DOHH2 (cell line): Measurements from ENCODE around the gene OGFOD1.
"Not testable (repeated sequence)": the region's sequence is repeated elsewhere in the genome, so short reads cannot be mapped to it uniquely, and the experiment has no call there.

Experiments used
- H3F3A ChIP-seq: fragments of 200-600 bp; sonication (generic), shearing (Covaris generic); 2 replicates; pipeline ENCODE4 v1.6.0; 2016; ENCODE audit warnings: antibody characterized with exemption, mild to moderate bottlenecking; ENCODE audit not compliant: control insufficient read depth, insufficient read depth
- H3K27ac ChIP-seq: fragments of 200-600 bp; sonication (generic); 2 replicates; pipeline ENCODE4 v1.5.1; 2014; ENCODE audit warnings: low read depth, mild to moderate bottlenecking, low read length, moderate library complexity
- H3K27me3 ChIP-seq: fragments of 200-600 bp; sonication (generic); 2 replicates; pipeline ENCODE4 v1.6.1; 2014; ENCODE audit warnings: mild to moderate bottlenecking, low read length, mixed read lengths; ENCODE audit not compliant: control insufficient read depth
- H3K36me3 ChIP-seq: fragments of 200-600 bp; sonication (generic); 2 replicates; pipeline ENCODE4 v1.6.1; 2014; ENCODE audit warnings: mild to moderate bottlenecking, low read length, moderate library complexity, mixed read lengths; ENCODE audit not compliant: control insufficient read depth
- H3K4me1 ChIP-seq: fragments of 200-600 bp; sonication (generic); 2 replicates; pipeline ENCODE4 v1.6.1; 2014; ENCODE audit warnings: mild to moderate bottlenecking, low read length, mixed read lengths; ENCODE audit not compliant: control insufficient read depth
- H3K4me2 ChIP-seq: fragments of 200-600 bp; sonication (generic); 2 replicates; pipeline ENCODE4 v1.6.0; 2014; ENCODE audit warnings: mild to moderate bottlenecking, low read length, moderate library complexity
- H3K4me3 ChIP-seq: fragments of 200-600 bp; sonication (generic); 2 replicates; pipeline ENCODE4 v1.5.1; 2014; ENCODE audit warnings: mild to moderate bottlenecking, low read length, mixed read lengths
- H3K79me2 ChIP-seq: fragments of 200-600 bp; sonication (generic); 2 replicates; pipeline ENCODE4 v1.6.1; 2014; ENCODE audit warnings: mild to moderate bottlenecking, low read length, mixed read lengths; ENCODE audit not compliant: control insufficient read depth
- H3K9me2 ChIP-seq: fragments of 200-600 bp; sonication (generic); replicated peaks from 2 replicates; pipeline ENCODE4 v1.6.1; 2014; ENCODE audit warnings: mild to moderate bottlenecking, low read length, mixed read lengths; ENCODE audit not compliant: control insufficient read depth
- H3K9me3 ChIP-seq: fragments of 200-600 bp; sonication (generic); 2 replicates; pipeline ENCODE4 v1.6.1; 2014; ENCODE audit warnings: antibody characterized with exemption, low read length, mixed read lengths; ENCODE audit not compliant: control insufficient read depth, insufficient read depth
- H4K20me1 ChIP-seq: fragments of 200-600 bp; sonication (generic); 2 replicates; pipeline ENCODE4 v1.6.0; 2014; ENCODE audit warnings: low read depth, mild to moderate bottlenecking, antibody characterized with exemption, low read length, moderate library complexity; ENCODE audit not compliant: control insufficient read depth, insufficient read depth
- EZH2phosphoT487 ChIP-seq: fragments of 200-600 bp; sonication (generic); IDR thresholded peaks from 2 replicates; pipeline ENCODE4 v1.6.1; 2017; ENCODE audit warnings: borderline replicate concordance, mild to moderate bottlenecking, antibody characterized with exemption, low read length, moderate library complexity, mixed read lengths
- TF ChIP-seq, protein P1 (sequence below): fragments of 200-600 bp; sonication (generic); IDR thresholded peaks from one replicate; pipeline ENCODE4 v1.5.1; 2014; ENCODE audit warnings: antibody characterized with exemption, mild to moderate bottlenecking, low read depth, low read length; ENCODE audit not compliant: poor library complexity, severe bottlenecking

The OGFOD1 gene

DNA sequence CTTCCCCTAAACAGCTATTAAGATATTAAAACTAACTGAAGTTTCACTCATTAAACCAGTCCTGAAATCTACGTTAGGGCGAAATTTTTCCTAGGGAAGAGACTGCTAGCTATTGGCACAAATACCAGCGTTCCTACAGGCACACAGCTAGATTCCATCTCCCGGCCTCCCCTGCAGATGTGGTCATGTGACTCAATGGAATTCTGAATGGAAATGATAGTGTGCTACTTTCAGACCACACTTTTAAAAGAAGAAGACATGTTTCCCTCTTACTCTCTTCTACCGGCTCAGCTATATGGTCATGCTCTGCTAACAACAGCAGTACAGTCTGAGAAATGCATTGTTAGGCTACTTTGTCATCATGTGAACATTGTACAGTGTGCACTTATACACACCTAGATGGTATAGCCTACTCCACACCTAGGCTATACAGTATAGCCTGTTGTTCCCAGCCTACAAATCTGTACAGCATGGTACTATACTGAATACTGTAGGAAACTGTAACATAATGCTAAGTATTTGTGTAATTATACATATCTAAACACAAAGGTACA, 31.4 kb downstream of the OGFOD1 start:
- Histone ChIP-seq H3K27ac (no peak overlapping the region), H3K79me2 (no peaks in the 10 kb centered on the region), H3K9me3 (no peaks in the 10 kb centered on the region), H3K9me2 (no peaks in the 10 kb centered on the region), H3K36me3 (peaks cover 25% of the 10 kb centered on the region), H3K27me3 (no peaks in the 10 kb centered on the region), H4K20me1 (no peaks in the 10 kb centered on the region), H3F3A (peaks cover 4% of the 10 kb centered on the region; the same call in 1 of the 2 replicates), H3K4me3 (no peak overlapping the region), H3K4me1 (no peaks in the 10 kb centered on the region), H3K4me2 (no peak overlapping the region)
- no peak for TF ChIP-seq EZH2phosphoT487
- TF ChIP-seq, protein P1, sequence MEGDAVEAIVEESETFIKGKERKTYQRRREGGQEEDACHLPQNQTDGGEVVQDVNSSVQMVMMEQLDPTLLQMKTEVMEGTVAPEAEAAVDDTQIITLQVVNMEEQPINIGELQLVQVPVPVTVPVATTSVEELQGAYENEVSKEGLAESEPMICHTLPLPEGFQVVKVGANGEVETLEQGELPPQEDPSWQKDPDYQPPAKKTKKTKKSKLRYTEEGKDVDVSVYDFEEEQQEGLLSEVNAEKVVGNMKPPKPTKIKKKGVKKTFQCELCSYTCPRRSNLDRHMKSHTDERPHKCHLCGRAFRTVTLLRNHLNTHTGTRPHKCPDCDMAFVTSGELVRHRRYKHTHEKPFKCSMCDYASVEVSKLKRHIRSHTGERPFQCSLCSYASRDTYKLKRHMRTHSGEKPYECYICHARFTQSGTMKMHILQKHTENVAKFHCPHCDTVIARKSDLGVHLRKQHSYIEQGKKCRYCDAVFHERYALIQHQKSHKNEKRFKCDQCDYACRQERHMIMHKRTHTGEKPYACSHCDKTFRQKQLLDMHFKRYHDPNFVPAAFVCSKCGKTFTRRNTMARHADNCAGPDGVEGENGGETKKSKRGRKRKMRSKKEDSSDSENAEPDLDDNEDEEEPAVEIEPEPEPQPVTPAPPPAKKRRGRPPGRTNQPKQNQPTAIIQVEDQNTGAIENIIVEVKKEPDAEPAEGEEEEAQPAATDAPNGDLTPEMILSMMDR, result no peak

DNA sequence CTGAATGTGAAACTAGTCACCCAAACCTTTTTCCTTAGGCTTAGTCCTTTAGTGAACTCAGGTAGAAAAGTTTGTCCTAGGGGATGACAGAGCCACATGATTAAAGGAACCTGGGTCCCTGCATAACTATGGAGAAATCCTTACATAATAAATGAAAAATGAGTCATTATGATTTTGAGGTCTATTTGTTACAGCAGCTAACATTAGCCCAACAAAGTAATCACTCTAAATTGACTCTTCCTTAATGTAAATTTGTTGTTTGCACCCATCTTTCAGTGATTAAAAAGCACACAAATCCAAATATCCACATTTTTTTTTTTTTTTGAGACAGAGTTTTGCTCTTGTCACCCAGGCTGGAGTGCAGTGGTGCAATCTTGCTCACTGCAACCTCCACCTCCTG, 32.0 kb downstream of the OGFOD1 start:
- Histone ChIP-seq H3K79me2 (no peaks in the 10 kb centered on the region), H3K4me3 (no peak overlapping the region), H3K9me2 (no peaks in the 10 kb centered on the region), H3F3A (peaks cover 4% of the 10 kb centered on the region; the same call in 1 of the 2 replicates), H3K4me2 (no peak overlapping the region), H3K27ac (no peak overlapping the region), H3K27me3 (no peaks in the 10 kb centered on the region), H3K9me3 (no peaks in the 10 kb centered on the region), H3K4me1 (no peaks in the 10 kb centered on the region), H3K36me3 (peaks cover 22% of the 10 kb centered on the region), H4K20me1 (no peaks in the 10 kb centered on the region)
- no peak for TF ChIP-seq EZH2phosphoT487
- TF ChIP-seq, protein P1, result no peak

DNA sequence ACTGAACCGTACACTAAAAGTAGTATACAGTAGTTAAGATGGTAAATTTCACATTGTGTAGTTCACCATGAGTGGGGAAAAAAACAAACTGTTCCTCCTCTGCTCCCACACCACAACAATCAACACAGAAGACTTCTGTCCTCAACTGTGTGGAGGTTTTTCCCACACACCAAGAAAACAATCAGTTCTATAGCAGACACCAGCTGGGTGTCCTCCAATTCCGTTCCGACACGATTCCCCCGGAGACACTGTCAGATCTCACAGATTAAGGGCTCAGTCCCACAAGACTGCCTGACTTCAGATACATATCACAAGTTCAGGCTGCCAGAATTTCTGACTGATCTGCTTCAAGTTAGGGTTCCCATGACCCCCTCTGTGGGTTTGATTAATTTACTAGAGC, 36.7 kb downstream of the OGFOD1 start:
- Histone ChIP-seq H3K4me2 (no peak overlapping the region), H3K9me3 (no peaks in the 10 kb centered on the region)
- TF ChIP-seq, protein P1, result no peak

DNA sequence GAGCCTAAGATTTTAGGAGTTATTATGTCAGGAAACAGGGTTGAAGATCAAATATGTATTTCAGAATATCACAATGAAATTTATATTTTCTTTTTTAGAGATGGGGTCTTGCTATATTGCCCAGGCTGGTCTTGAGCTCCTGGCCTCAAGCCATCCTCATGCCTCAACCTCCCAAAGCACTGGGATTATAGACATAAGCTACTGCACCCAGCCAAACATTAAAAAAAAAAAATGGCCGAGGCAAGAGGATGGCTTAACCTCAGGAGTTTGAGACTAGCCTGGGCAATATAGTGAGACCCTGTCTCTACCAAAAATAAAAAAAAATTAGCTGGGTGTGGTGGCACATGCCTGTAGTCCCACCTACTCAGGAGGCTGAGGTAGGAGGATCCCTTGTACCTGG, 37.5 kb downstream of the OGFOD1 start:
- not testable (repeated sequence) for H3K4me2 ChIP-seq, H3K9me2 ChIP-seq, H3K36me3 ChIP-seq, H3K4me3 ChIP-seq, H3K9me3 ChIP-seq, H3K27ac ChIP-seq, H3F3A ChIP-seq, H3K79me2 ChIP-seq, H4K20me1 ChIP-seq, H3K27me3 ChIP-seq
- peaks cover 12% of the 10 kb centered on the region for H3K4me1 ChIP-seq

More for the DNA sequence above, 36.7 kb downstream of the OGFOD1 start:
- Histone ChIP-seq H3K27ac (no peak overlapping the region), H3K4me1 (peaks cover 12% of the 10 kb centered on the region), H3K27me3 (no peaks in the 10 kb centered on the region), H3K4me3 (no peak overlapping the region), H4K20me1 (no peaks in the 10 kb centered on the region), H3F3A (no peaks in the 10 kb centered on the region), H3K9me2 (no peaks in the 10 kb centered on the region), H3K79me2 (no peaks in the 10 kb centered on the region), H3K36me3 (peaks cover 6% of the 10 kb centered on the region)
